H1 (cell line): ENCODE results near the gene ATE1. TPM values are rescaled to one million over a fixed set of nuclear protein-coding genes. Genes with fewer than 3 reads are reported as not detected.

Source experiments
- CTCF ChIA-PET: fragments of 300-600 bp; sonication (Branson Sonifier 250); formaldehyde crosslinking; loops from one replicate; lab custom pipeline; 2021; ENCODE audit not compliant: partially characterized antibody; lab: Charles Lee
- POLR2A ChIA-PET: fragments of 300-600 bp; sonication (Branson Sonifier 250); formaldehyde crosslinking; loops from one replicate; lab custom pipeline; 2021; ENCODE audit warnings: inconsistent platforms; ENCODE audit not compliant: partially characterized antibody; lab: Charles Lee
- DNase-seq, 2 experiments: peaks; one replicate each; pipeline versions ENCODE4 v3.0.0 to v3.0.0-alpha.2; 2010 to 2022; ENCODE audit warnings: low spot score in 2 of 2, low read depth in 1 of 2, mixed read lengths in 1 of 2
- FAIRE-seq: peaks from 2 replicates; lab custom pipeline; 2011; peaks lifted over from hg19 to GRCh38; lab: Jason Lieb, UNC
- H2AFZ ChIP-seq: 2 replicates; pipeline ENCODE4 v1.8.1; 2012; ENCODE audit warnings: low read length, inconsistent platforms
- H2AK5ac ChIP-seq: 2 replicates; pipeline ENCODE4 v1.6.1; 2013; ENCODE audit warnings: low read depth, low read length
- H2BK120ac ChIP-seq: replicated peaks from 2 replicates; pipeline ENCODE3; 2013; ENCODE audit warnings: low read depth, low read length, inconsistent platforms
- H2BK12ac ChIP-seq: 2 replicates; pipeline ENCODE4 v1.6.1; 2013; ENCODE audit warnings: low read depth, low read length
- H2BK15ac ChIP-seq: 2 replicates; pipeline ENCODE4 v1.6.1; 2013; ENCODE audit warnings: low read length
- H2BK20ac ChIP-seq: 2 replicates; pipeline ENCODE4 v1.6.1; 2013; ENCODE audit warnings: low read length
- H2BK5ac ChIP-seq: 2 replicates; pipeline ENCODE4 v1.6.1; 2013; ENCODE audit warnings: low read depth, low read length
- H3K14ac ChIP-seq: 2 replicates; pipeline ENCODE4 v1.6.1; 2013; ENCODE audit warnings: inconsistent platforms; ENCODE audit not compliant: insufficient read length
- H3K18ac ChIP-seq: 2 replicates; pipeline ENCODE4 v1.6.1; 2013; ENCODE audit warnings: low read length; ENCODE audit errors: extremely low read depth
- H3K23ac ChIP-seq: 2 replicates; pipeline ENCODE4 v1.6.1; 2013; ENCODE audit warnings: inconsistent platforms; ENCODE audit not compliant: insufficient read length
- H3K23me2 ChIP-seq: 2 replicates; pipeline ENCODE4 v1.6.1; 2013; ENCODE audit warnings: low read depth, low read length
- H3K27ac ChIP-seq: 2 replicates; pipeline ENCODE4 v1.6.1; 2011; ENCODE audit warnings: low read depth, low read length, inconsistent platforms
- H3K27me3 ChIP-seq, 4 experiments: replicated peaks in 1 of 4; 1 replicate in 1 of 4; 2 replicates in 3 of 4; pipeline versions ENCODE4 v1.6.1 to v1.8.1; 2011 to 2013; ENCODE audit warnings: low read length in 3 of 4, mild to moderate bottlenecking in 3 of 4, inconsistent platforms in 2 of 4, mixed read lengths in 2 of 4, moderate library complexity in 1 of 4; ENCODE audit not compliant: control insufficient read depth in 3 of 4, insufficient read depth in 3 of 4; ENCODE audit errors: extremely low read depth in 1 of 4
- H3K36me3 ChIP-seq, 4 experiments: 2 replicates each; pipeline versions ENCODE4 v1.6.1 to v1.8.1; 2011 to 2013; ENCODE audit warnings: mild to moderate bottlenecking in 4 of 4, low read length in 3 of 4, moderate library complexity in 2 of 4, control low read depth in 1 of 4, inconsistent platforms in 1 of 4; ENCODE audit not compliant: insufficient read depth in 4 of 4, control insufficient read depth in 2 of 4
- H3K4ac ChIP-seq: replicated peaks from 2 replicates; pipeline ENCODE3; 2013; ENCODE audit warnings: low read length, low read depth, mixed read lengths, inconsistent platforms; ENCODE audit not compliant: insufficient read length
- H3K4me1 ChIP-seq, 4 experiments: replicated peaks in 1 of 4; 1 replicate in 1 of 4; 2 replicates in 3 of 4; pipeline versions ENCODE4 v1.6.1 to v1.8.1; 2011 to 2013; ENCODE audit warnings: low read length in 3 of 4, inconsistent platforms in 2 of 4, mixed read lengths in 1 of 4; ENCODE audit not compliant: insufficient read depth in 4 of 4, control insufficient read depth in 3 of 4
- H3K4me2 ChIP-seq, 2 experiments: 2 replicates each; pipeline versions ENCODE4 v1.6.1 to v1.8.1; 2011 to 2013; ENCODE audit warnings: low read depth in 2 of 2, low read length in 2 of 2, control low read depth in 1 of 2, inconsistent platforms in 1 of 2, mild to moderate bottlenecking in 1 of 2; ENCODE audit not compliant: insufficient read depth in 1 of 2
- H3K4me3 ChIP-seq, 4 experiments: fragments of 200-600, 300-600 bp in 1 of 4; sonication (generic), shearing (Covaris generic), sonication (Bioruptor Twin) in 1 of 4; 2 replicates each; pipeline versions ENCODE4 v1.5.1 to v1.8.1; 2011 to 2016; ENCODE audit warnings: low read length in 4 of 4, low read depth in 3 of 4, control low read depth in 2 of 4, inconsistent platforms in 2 of 4, mild to moderate bottlenecking in 2 of 4, mixed read lengths in 1 of 4, moderate library complexity in 1 of 4; ENCODE audit not compliant: insufficient read depth in 2 of 4; ENCODE audit errors: extremely low read depth in 1 of 4
- H3K56ac ChIP-seq: replicated peaks from 2 replicates; pipeline ENCODE3; 2013; ENCODE audit warnings: low read depth, mild to moderate bottlenecking, mixed read lengths, low read length, inconsistent platforms; ENCODE audit not compliant: insufficient read length
- H3K79me1 ChIP-seq: 2 replicates; pipeline ENCODE4 v1.6.1; 2013; ENCODE audit warnings: low read depth, low read length, control low read depth
- H3K79me2 ChIP-seq, 2 experiments: 2 replicates each; pipeline versions ENCODE4 v1.6.1 to v1.8.1; 2012 to 2013; ENCODE audit warnings: low read length in 2 of 2, mild to moderate bottlenecking in 2 of 2, inconsistent platforms in 1 of 2; ENCODE audit not compliant: insufficient read depth in 2 of 2, control insufficient read depth in 1 of 2
- H3K9ac ChIP-seq, 4 experiments: replicated peaks in 1 of 4; 1 replicate in 1 of 4; 2 replicates in 3 of 4; pipeline versions ENCODE4 v1.6.1 to v1.8.1; 2011 to 2013; ENCODE audit warnings: low read depth in 3 of 4, low read length in 3 of 4, control low read depth in 2 of 4, mild to moderate bottlenecking in 2 of 4, moderate library complexity in 2 of 4, inconsistent platforms in 1 of 4; ENCODE audit errors: extremely low read depth in 1 of 4
- H3K9me3 ChIP-seq, 2 experiments: 2 replicates each; pipeline versions ENCODE4 v1.6.1 to v1.8.1; 2012 to 2013; ENCODE audit warnings: mild to moderate bottlenecking in 2 of 2, moderate library complexity in 2 of 2, control low read depth in 1 of 2, inconsistent platforms in 1 of 2, low read depth in 1 of 2, low read length in 1 of 2, mixed read lengths in 1 of 2; ENCODE audit not compliant: insufficient read depth in 2 of 2
- H4K20me1 ChIP-seq, 2 experiments: replicated peaks in 1 of 2; 2 replicates each; pipeline versions ENCODE3 to v1.8.1; 2011 to 2013; ENCODE audit warnings: inconsistent platforms in 2 of 2, low read length in 2 of 2, mild to moderate bottlenecking in 1 of 2; ENCODE audit not compliant: insufficient read depth in 2 of 2, control insufficient read depth in 1 of 2
- H4K5ac ChIP-seq: 2 replicates; pipeline ENCODE4 v1.6.1; 2013; ENCODE audit warnings: low read length, low read depth, mixed read lengths, inconsistent platforms; ENCODE audit not compliant: insufficient read length
- H4K8ac ChIP-seq: 2 replicates; pipeline ENCODE4 v1.8.0; 2013; ENCODE audit warnings: mild to moderate bottlenecking, moderate library complexity, low read length, inconsistent platforms; ENCODE audit not compliant: insufficient read depth; ENCODE audit errors: extremely low read depth
- H4K91ac ChIP-seq: replicated peaks from 2 replicates; pipeline ENCODE3; 2013; ENCODE audit warnings: low read length, mixed read lengths, inconsistent platforms; ENCODE audit not compliant: insufficient read length
- KDM4A ChIP-seq: IDR thresholded peaks from one replicate; pipeline ENCODE4 v1.7.1; 2012; ENCODE audit warnings: low read depth, mild to moderate bottlenecking, moderate library complexity, low read length, inconsistent platforms; ENCODE audit not compliant: severe bottlenecking
- WGBS, 2 experiments: shearing (Covaris generic) in 1 of 2; methylation state at CpG; one replicate each; pipeline versions ENCODE4 v1.1.6 to v1.1.7; 2013 to 2015; ENCODE audit warnings: low lambda C conversion rate in 2 of 2, mixed read lengths in 2 of 2, inconsistent platforms in 1 of 2, low coverage in 1 of 2, missing lambda C conversion rate in 1 of 2; ENCODE audit not compliant: insufficient replicate concordance in 2 of 2, insufficient coverage in 1 of 2, insufficient read length in 1 of 2; ENCODE audit errors: extremely low coverage in 1 of 2, missing lambda C conversion rate in 1 of 2; 5-methylcytosine and 5-hydroxymethylcytosine counted together
- polyA plus RNA-seq, 7 experiments: library from polyadenylated mRNA; depleted of rRNA in 3 of 7; stranded (reverse) in 5 of 7; unstranded in 2 of 7; fragments of >200 nt in 5 of 7; fragments of 200-250 nt in 2 of 7; gene quantifications; 1 replicate in 5 of 7; 2 replicates in 1 of 7; 4 replicates in 1 of 7; pipeline versions ENCODE4 v1.2.1 to v1.2.3, GENCODE V29; 2011 to 2013; ENCODE audit warnings: missing spikeins in 2 of 7, mixed read lengths in 2 of 7
- total RNA-seq: library from RNA; stranded (reverse); fragmentation: NEBNext Ultra II Directional; extraction: Animal tissue kit (Norgen Biotek cat#: 25700); gene quantifications from 2 replicates; pipeline ENCODE4 v1.2.1, GENCODE V29; 2021

The ATE1 gene
- total and polyA plus RNA-seq, 2 of the 8 experiments (the other 6 are each of a cell fraction or from before 2014, with no cell fraction given) = 8.8 to 26.9 TPM

- DNase-seq = no peak
- no peak overlapping the region for H2BK20ac ChIP-seq
- no peak for TF ChIP-seq KDM4A
- TF ChIP-seq, all 59 proteins: peak for 0
- FAIRE-seq = no peak
- no peak overlapping the region for H3K27ac ChIP-seq
- no peaks in the 10 kb centered on the region; the same call in 1 of the 2 replicates for H3K23me2 ChIP-seq
- WGBS, 2 experiments = 86% methylated on average over 2 of the region's 2 CpGs; no CpG with 5 or more reads in 1 of the 2 experiments
- no peak overlapping the region for H2BK15ac ChIP-seq
- no peak overlapping the region for H3K14ac ChIP-seq
- H3K18ac ChIP-seq = no peak overlapping the region
- no peaks in the 10 kb centered on the region for H3K9me3 ChIP-seq
- no peaks in the 10 kb centered on the region for H3K79me1 ChIP-seq
- H3K4ac ChIP-seq = no peak overlapping the region
- H3K4me1 ChIP-seq = peaks cover 0 to 3% (median 0%) of the 10 kb centered on the region in 4 experiments; a peak in 1 of 7 replicates
- H3K23ac ChIP-seq = no peak overlapping the region
- no peaks in the 10 kb centered on the region for H3K36me3 ChIP-seq
- H2BK5ac ChIP-seq = no peak overlapping the region
- no peak overlapping the region for H4K5ac ChIP-seq
- H4K91ac ChIP-seq = no peak overlapping the region
- CTCF ChIA-PET = interaction anchor here (1.4 kb wide), 1 partner anchor 9 kb away, joined by 3 read pairs; no protein-coding TSS in a partner anchor
- H2BK12ac ChIP-seq = no peak overlapping the region
- H3K4me2 ChIP-seq = no peak overlapping the region
- H3K9ac ChIP-seq = no peak overlapping the region
- H3K27me3 ChIP-seq = no peaks in the 10 kb centered on the region
- no peak overlapping the region for H3K4me3 ChIP-seq
- H3K56ac ChIP-seq = no peak overlapping the region
- no peaks in the 10 kb centered on the region for H3K79me2 ChIP-seq
- no peak overlapping the region for H2BK120ac ChIP-seq
- POLR2A ChIA-PET = no interaction called here
- no peaks in the 10 kb centered on the region for H4K20me1 ChIP-seq
- H2AK5ac ChIP-seq = no peak overlapping the region
- no peak overlapping the region for H4K8ac ChIP-seq
- no peak overlapping the region for H2AFZ ChIP-seq
These were observed 153.0 kb downstream of the ATE1 start for GRCh38 chr10:121774813-121775212.
